Measurements from ENCODE around the gene ZNF169.

GRCh38 chr9:94280409-94280989 lies 21.4 kb downstream of the ZNF169 start:
- TF ChIP-seq CTCF (IDR thresholded peaks at IDR 0.05) (no peak), EZH2 (IDR thresholded peaks at IDR 0.05; ENCODE audit: borderline replicate concordance, insufficient read depth, low read depth, low read length, poor library complexity, severe bottlenecking) (no peak)

All from B cell (primary cell).